ENCODE data around the gene GABARAPL2. TPM values are rescaled to one million over a fixed set of nuclear protein-coding genes. Genes with fewer than 3 reads are reported as not detected.

GABARAPL2 gene
- total and polyA plus RNA-seq, 3 experiments from 2014 or later: 61.7 to 331 (median 66.2) TPM

GRCh38 chr16:75572864-75573542 is 6.8 kb downstream of the GABARAPL2 start:
- Mint-ChIP-seq H3K27ac (peak overlapping the region in 5 of 8 donors; percentile 29 to 75 (median 60)), H3K4me3 (no peak overlapping the region), H3K36me3 (peaks cover 0 to 90% (median 18%) of the 10 kb centered on the region in 3 donors), H3K4me1 (peaks cover 56 to 78% (median 68%) of the 10 kb centered on the region in 3 donors), H3K27me3 (no peaks in the 10 kb centered on the region), H3K9me3 (no peaks in the 10 kb centered on the region)
- H3K4me3 ChIP-seq (ENCODE audit: low read length): no peak overlapping the region
- H3K27ac ChIP-seq (ENCODE audit: low read depth, low read length): no peak overlapping the region
- H3K4me1 ChIP-seq (ENCODE audit: insufficient read depth, low read length): peaks cover 18% of the 10 kb centered on the region
- peaks cover 70% of the 10 kb centered on the region for H3K36me3 ChIP-seq (ENCODE audit: insufficient read depth, low read length)
- no peak for DNase-seq
- CTCF ChIA-PET: interaction anchor here (1.5 to 2.2 kb wide), 5 partner anchors 8 to 56 kb away, joined by 4 to 6 read pairs (median 5); partner anchors contain the start of gene TMEM231
- H3K9me3 ChIP-seq (ENCODE audit: low read length): no peaks in the 10 kb centered on the region
- POLR2A ChIA-PET: interaction anchor here (0.8 to 1.0 kb wide), 2 partner anchors 43 to 75 kb away, joined by 3 read pairs; partner anchors contain the start of genes KARS1 and TERF2IP
- H3K27me3 ChIP-seq (ENCODE audit: insufficient read depth, low read length, poor library complexity, severe bottlenecking): no peaks in the 10 kb centered on the region

- no peaks in the 10 kb centered on the region for H3K27me3 ChIP-seq (ENCODE audit: insufficient read depth, low read length, poor library complexity, severe bottlenecking)
- H3K27ac Mint-ChIP-seq: peak overlapping the region in 2 of 8 donors; percentile 14 to 62
- ChIA-PET CTCF (interaction anchor here (1.6 to 2.1 kb wide), 2 partner anchors 17 to 48 kb away, joined by 5 read pairs; partner anchors contain the start of gene TMEM231), POLR2A (interaction anchor here (0.6 to 1.0 kb wide), 2 partner anchors 20 to 42 kb away, joined by 3 to 4 read pairs; no protein-coding TSS in a partner anchor)
- peaks cover 8% of the 10 kb centered on the region for H3K4me1 ChIP-seq (ENCODE audit: insufficient read depth, low read length)
- peaks cover 54 to 77% (median 65%) of the 10 kb centered on the region in 3 donors for H3K4me1 Mint-ChIP-seq
- H3K9me3 ChIP-seq (ENCODE audit: low read length): no peaks in the 10 kb centered on the region
- no peak for DNase-seq
- no peak overlapping the region for H3K4me3 Mint-ChIP-seq
- H3K27me3 Mint-ChIP-seq: no peaks in the 10 kb centered on the region
- H3K4me3 ChIP-seq (ENCODE audit: low read length): no peak overlapping the region
- no peaks in the 10 kb centered on the region for H3K9me3 Mint-ChIP-seq
- H3K36me3 Mint-ChIP-seq: peaks cover 0 to 89% (median 24%) of the 10 kb centered on the region in 3 donors
- no peak overlapping the region for H3K27ac ChIP-seq (ENCODE audit: low read depth, low read length)
- peaks cover 70% of the 10 kb centered on the region for H3K36me3 ChIP-seq (ENCODE audit: insufficient read depth, low read length)
Observed at GRCh38 chr16:75573955-75574354, 7.8 kb downstream of the GABARAPL2 start.

GRCh38 chr16:75575958-75576357 is 9.8 kb downstream of the GABARAPL2 start:
- CTCF ChIA-PET: interaction anchor here (2.5 kb wide), 1 partner anchor 59 kb away, joined by 6 read pairs; no protein-coding TSS in a partner anchor
- H3K27me3 Mint-ChIP-seq: no peaks in the 10 kb centered on the region
- Histone ChIP-seq H3K4me3 (ENCODE audit: low read length) (no peak overlapping the region), H3K36me3 (ENCODE audit: insufficient read depth, low read length) (peaks cover 62% of the 10 kb centered on the region), H3K4me1 (ENCODE audit: insufficient read depth, low read length) (no peaks in the 10 kb centered on the region), H3K27ac (ENCODE audit: low read depth, low read length) (no peak overlapping the region), H3K27me3 (ENCODE audit: insufficient read depth, low read length, poor library complexity, severe bottlenecking) (no peaks in the 10 kb centered on the region), H3K9me3 (ENCODE audit: low read length) (no peaks in the 10 kb centered on the region)
- peaks cover 0 to 87% (median 23%) of the 10 kb centered on the region in 3 donors for H3K36me3 Mint-ChIP-seq
- POLR2A ChIA-PET: no interaction called here
- no peak overlapping the region for H3K4me3 Mint-ChIP-seq
- H3K27ac Mint-ChIP-seq: peak overlapping the region in 7 of 8 donors; percentile 2 to 86 (median 33)
- H3K4me1 Mint-ChIP-seq: peaks cover 45 to 70% (median 62%) of the 10 kb centered on the region in 3 donors
- no peak for DNase-seq
- H3K9me3 Mint-ChIP-seq: no peaks in the 10 kb centered on the region

GRCh38 chr16:75576384-75576811 is 10.2 kb downstream of the GABARAPL2 start:
- no peaks in the 10 kb centered on the region for H3K27me3 Mint-ChIP-seq
- peaks cover 58% of the 10 kb centered on the region for H3K36me3 ChIP-seq (ENCODE audit: insufficient read depth, low read length)
- H3K4me3 Mint-ChIP-seq: no peak overlapping the region
- POLR2A ChIA-PET: interaction anchor here (0.9 kb wide), 1 partner anchor 47 kb away, joined by 3 read pairs; the partner anchor contains the start of gene ADAT1
- CTCF ChIA-PET: interaction anchor here (2.5 kb wide), 1 partner anchor 59 kb away, joined by 6 read pairs; no protein-coding TSS in a partner anchor
- peaks cover 41 to 65% (median 58%) of the 10 kb centered on the region in 3 donors for H3K4me1 Mint-ChIP-seq
- no peak overlapping the region for H3K4me3 ChIP-seq (ENCODE audit: low read length)
- no peaks in the 10 kb centered on the region for H3K9me3 Mint-ChIP-seq
- no peak for DNase-seq
- H3K9me3 ChIP-seq (ENCODE audit: low read length): no peaks in the 10 kb centered on the region
- H3K27me3 ChIP-seq (ENCODE audit: insufficient read depth, low read length, poor library complexity, severe bottlenecking): no peaks in the 10 kb centered on the region
- peak overlapping the region; percentile 2 to 86 (median 30) for H3K27ac Mint-ChIP-seq
- H3K27ac ChIP-seq (ENCODE audit: low read depth, low read length): no peak overlapping the region
- peaks cover 0 to 85% (median 23%) of the 10 kb centered on the region in 3 donors for H3K36me3 Mint-ChIP-seq
- no peaks in the 10 kb centered on the region for H3K4me1 ChIP-seq (ENCODE audit: insufficient read depth, low read length)

GRCh38 chr16:75578212-75578611 is 12.0 kb downstream of the GABARAPL2 start:
- no peak overlapping the region for H3K4me3 Mint-ChIP-seq
- H3K27ac Mint-ChIP-seq: peak overlapping the region in 5 of 8 donors; percentile 23 to 77 (median 64)
- CTCF ChIA-PET: interaction anchor here (0.5 to 2.1 kb wide), 4 partner anchors 37 to 107 kb away, joined by 3 to 5 read pairs (median 3); partner anchors contain the start of gene ADAT1

GRCh38 chr16:75578725-75579124 is 12.5 kb downstream of the GABARAPL2 start:
- no peaks in the 10 kb centered on the region for H3K9me3 Mint-ChIP-seq
- no peaks in the 10 kb centered on the region for H3K4me1 ChIP-seq (ENCODE audit: insufficient read depth, low read length)
- H3K36me3 Mint-ChIP-seq: peaks cover 0 to 66% (median 15%) of the 10 kb centered on the region in 3 donors
- peaks cover 39% of the 10 kb centered on the region for H3K36me3 ChIP-seq (ENCODE audit: insufficient read depth, low read length)
- H3K27ac Mint-ChIP-seq: peak overlapping the region in 6 of 8 donors; percentile 23 to 85 (median 69)
- H3K4me3 ChIP-seq (ENCODE audit: low read length): no peak overlapping the region
- H3K27me3 Mint-ChIP-seq: no peaks in the 10 kb centered on the region
- CTCF ChIA-PET: interaction anchor here (1.4 to 2.1 kb wide), 2 partner anchors 44 to 62 kb away, joined by 3 to 5 read pairs; partner anchors contain the start of gene ADAT1
- H3K9me3 ChIP-seq (ENCODE audit: low read length): no peaks in the 10 kb centered on the region
- H3K27me3 ChIP-seq (ENCODE audit: insufficient read depth, low read length, poor library complexity, severe bottlenecking): no peaks in the 10 kb centered on the region
- no peak for DNase-seq
- no peak overlapping the region for H3K4me3 Mint-ChIP-seq
- peaks cover 27 to 46% (median 40%) of the 10 kb centered on the region in 3 donors for H3K4me1 Mint-ChIP-seq
- no peak overlapping the region for H3K27ac ChIP-seq (ENCODE audit: low read depth, low read length)
- POLR2A ChIA-PET: no interaction called here

More at GRCh38 chr16:75578212-75578611, 12.0 kb downstream of the GABARAPL2 start:
- H3K36me3 ChIP-seq (ENCODE audit: insufficient read depth, low read length): peaks cover 44% of the 10 kb centered on the region
- peaks cover 0 to 71% (median 17%) of the 10 kb centered on the region in 3 donors for H3K36me3 Mint-ChIP-seq
- no peaks in the 10 kb centered on the region for H3K4me1 ChIP-seq (ENCODE audit: insufficient read depth, low read length)
- H3K9me3 ChIP-seq (ENCODE audit: low read length): no peaks in the 10 kb centered on the region
- H3K9me3 Mint-ChIP-seq: no peaks in the 10 kb centered on the region
- DNase-seq: no peak
- no peak overlapping the region for H3K4me3 ChIP-seq (ENCODE audit: low read length)
- H3K27me3 Mint-ChIP-seq: no peaks in the 10 kb centered on the region
- H3K4me1 Mint-ChIP-seq: peaks cover 31 to 51% (median 45%) of the 10 kb centered on the region in 3 donors
- H3K27me3 ChIP-seq (ENCODE audit: insufficient read depth, low read length, poor library complexity, severe bottlenecking): no peaks in the 10 kb centered on the region
- POLR2A ChIA-PET: no interaction called here
- no peak overlapping the region for H3K27ac ChIP-seq (ENCODE audit: low read depth, low read length)

- H3K36me3 ChIP-seq (ENCODE audit: insufficient read depth, low read length): peaks cover 33% of the 10 kb centered on the region
- CTCF ChIA-PET: interaction anchor here (1.4 to 2.1 kb wide), 2 partner anchors 43 to 62 kb away, joined by 3 to 5 read pairs; partner anchors contain the start of gene ADAT1
- H3K27ac ChIP-seq (ENCODE audit: low read depth, low read length): no peak overlapping the region
- POLR2A ChIA-PET: no interaction called here
- H3K4me1 Mint-ChIP-seq: peaks cover 26 to 43% (median 38%) of the 10 kb centered on the region in 3 donors
- no peaks in the 10 kb centered on the region for H3K9me3 Mint-ChIP-seq
- no peak overlapping the region for H3K4me3 ChIP-seq (ENCODE audit: low read length)
- DNase-seq: no peak
- H3K4me1 ChIP-seq (ENCODE audit: insufficient read depth, low read length): no peaks in the 10 kb centered on the region
- H3K36me3 Mint-ChIP-seq: peaks cover 0 to 60% (median 13%) of the 10 kb centered on the region in 3 donors
- no peaks in the 10 kb centered on the region for H3K9me3 ChIP-seq (ENCODE audit: low read length)
- no peak overlapping the region for H3K4me3 Mint-ChIP-seq
- H3K27me3 Mint-ChIP-seq: no peaks in the 10 kb centered on the region
- H3K27me3 ChIP-seq (ENCODE audit: insufficient read depth, low read length, poor library complexity, severe bottlenecking): no peaks in the 10 kb centered on the region
- H3K27ac Mint-ChIP-seq: peak overlapping the region in 5 of 8 donors; percentile 25 to 85 (median 38)
Observed at GRCh38 chr16:75579281-75579834, 13.2 kb downstream of the GABARAPL2 start.

Data from CD8-positive, alpha-beta memory T cell (primary cell).